Thyroid gland (tissue), 4 donors: ENCODE data around the gene ITGB1BP1.

Experiments
- CTCF ChIP-seq, 6 experiments: fragments of 200-600 bp in 3 of 6; fragments of 450-650 bp in 3 of 6; sonication (generic) in 3 of 6; IDR thresholded peaks; one replicate each; pipeline ENCODE4 v1.5.1; 2016 to 2019; ENCODE audit warnings: antibody characterized with exemption in 6 of 6, mild to moderate bottlenecking in 2 of 6, inconsistent platforms in 1 of 6, moderate library complexity in 1 of 6
- POLR2A ChIP-seq, 2 donors: fragments of 450-650 bp; IDR thresholded peaks; one replicate each; pipeline ENCODE4 v1.6.1; 2017; ENCODE audit warnings: antibody characterized with exemption in 2 of 2, mild to moderate bottlenecking in 2 of 2, moderate library complexity in 1 of 2

GRCh38 chr2:9390991-9391390 lies 32.3 kb downstream of the ITGB1BP1 start:
- TF ChIP-seq CTCF (IDR thresholded peaks at IDR 0.05) (no peak), POLR2A (IDR thresholded peaks at IDR 0.05) (no peak)
